ENCODE results near the gene PJA2. TPM values are rescaled to one million over a fixed set of nuclear protein-coding genes. Genes with fewer than 3 reads are reported as not detected.

PJA2 gene
- 31.8 and 35.5 TPM in 2 replicates for total RNA-seq

GRCh38 chr5:109409844-109410388 is at the start of gene PJA2:
TSS of gene PJA2 (minus strand) at chr5:109409974. CDS start at chr5:109383433, 26,541 bp downstream.

